OCI-LY1 (cell line): ENCODE results near the gene DPP9.

Experiments used
- H2AFZ ChIP-seq: fragments of 200-600 bp; sonication (generic), shearing (Covaris generic); 2 replicates; pipeline ENCODE4 v1.6.0; 2014; ENCODE audit warnings: antibody characterized with exemption, mild to moderate bottlenecking, low read length
- H3F3A ChIP-seq: fragments of 200-600 bp; sonication (generic), shearing (Covaris generic); 2 replicates; pipeline ENCODE4 v1.6.0; 2014; ENCODE audit warnings: mild to moderate bottlenecking, antibody characterized with exemption, low read length, moderate library complexity; ENCODE audit not compliant: insufficient read depth
- H3K27ac ChIP-seq: fragments of 200-600 bp; sonication (generic); 2 replicates; pipeline ENCODE4 v1.5.1; 2014; ENCODE audit warnings: low read length, mixed run types, mild to moderate bottlenecking, low read depth; ENCODE audit not compliant: poor library complexity, severe bottlenecking
- H3K27me3 ChIP-seq: fragments of 200-600 bp; sonication (generic); 2 replicates; pipeline ENCODE4 v1.6.0; 2014; ENCODE audit warnings: antibody characterized with exemption, mild to moderate bottlenecking, low read length, moderate library complexity; ENCODE audit not compliant: insufficient read depth
- H3K36me3 ChIP-seq: fragments of 200-600 bp; sonication (generic); 2 replicates; pipeline ENCODE4 v1.6.1; 2014; ENCODE audit warnings: mild to moderate bottlenecking, antibody characterized with exemption, low read length, moderate library complexity, mixed read lengths; ENCODE audit not compliant: insufficient read depth
- H3K4me1 ChIP-seq: fragments of 200-600 bp; sonication (generic); 2 replicates; pipeline ENCODE4 v1.5.1; 2014; ENCODE audit warnings: mild to moderate bottlenecking, low read length, moderate library complexity; ENCODE audit not compliant: insufficient read depth, severe bottlenecking
- H3K4me2 ChIP-seq: fragments of 200-600 bp; sonication (generic), shearing (Covaris generic); 2 replicates; pipeline ENCODE4 v1.6.1; 2014; ENCODE audit warnings: low read length
- H3K4me3 ChIP-seq: fragments of 200-600 bp; sonication (generic); 2 replicates; pipeline ENCODE4 v1.5.1; 2014; ENCODE audit warnings: low read length, low read depth, mild to moderate bottlenecking, mixed read lengths; ENCODE audit not compliant: poor library complexity, severe bottlenecking
- H3K79me2 ChIP-seq: fragments of 200-600 bp; shearing (Covaris generic); 2 replicates; pipeline ENCODE4 v1.6.1; 2016; ENCODE audit warnings: mixed run types, low read length, mixed read lengths; ENCODE audit not compliant: insufficient read depth
- H3K9ac ChIP-seq: fragments of 200-600 bp; sonication (generic), shearing (Covaris generic); 2 replicates; pipeline ENCODE4 v1.6.1; 2014; ENCODE audit warnings: mild to moderate bottlenecking, low read length, mixed read lengths
- H3K9me2 ChIP-seq: fragments of 200-600 bp; sonication (generic), shearing (Covaris generic); 2 replicates; pipeline ENCODE4 v1.6.1; 2014; ENCODE audit warnings: low read depth, mild to moderate bottlenecking, low read length, mixed read lengths
- H3K9me3 ChIP-seq: fragments of 200-600 bp; shearing (Covaris generic); 2 replicates; pipeline ENCODE4 v1.6.1; 2014; ENCODE audit warnings: low read length, mixed read lengths
- H4K20me1 ChIP-seq: fragments of 200-600 bp; sonication (generic), shearing (Covaris generic); 2 replicates; pipeline ENCODE4 v1.6.0; 2016; ENCODE audit warnings: mild to moderate bottlenecking, low read length; ENCODE audit not compliant: insufficient read depth
- EZH2 ChIP-seq: fragments of 200-600 bp; sonication (generic), shearing (Covaris generic); IDR thresholded peaks from 2 replicates; pipeline ENCODE4 v1.8.0; 2017; ENCODE audit warnings: borderline replicate concordance, mixed run types, mild to moderate bottlenecking, antibody characterized with exemption, low read length, moderate library complexity, mixed read lengths
- TF ChIP-seq, protein P1 (sequence below): fragments of 200-600 bp; sonication (generic), shearing (Covaris generic); IDR thresholded peaks from 2 replicates; pipeline ENCODE4 v1.5.1; 2017; ENCODE audit warnings: mild to moderate bottlenecking, antibody characterized with exemption, low read length, moderate library complexity, mixed read lengths

DPP9 gene

DNA sequence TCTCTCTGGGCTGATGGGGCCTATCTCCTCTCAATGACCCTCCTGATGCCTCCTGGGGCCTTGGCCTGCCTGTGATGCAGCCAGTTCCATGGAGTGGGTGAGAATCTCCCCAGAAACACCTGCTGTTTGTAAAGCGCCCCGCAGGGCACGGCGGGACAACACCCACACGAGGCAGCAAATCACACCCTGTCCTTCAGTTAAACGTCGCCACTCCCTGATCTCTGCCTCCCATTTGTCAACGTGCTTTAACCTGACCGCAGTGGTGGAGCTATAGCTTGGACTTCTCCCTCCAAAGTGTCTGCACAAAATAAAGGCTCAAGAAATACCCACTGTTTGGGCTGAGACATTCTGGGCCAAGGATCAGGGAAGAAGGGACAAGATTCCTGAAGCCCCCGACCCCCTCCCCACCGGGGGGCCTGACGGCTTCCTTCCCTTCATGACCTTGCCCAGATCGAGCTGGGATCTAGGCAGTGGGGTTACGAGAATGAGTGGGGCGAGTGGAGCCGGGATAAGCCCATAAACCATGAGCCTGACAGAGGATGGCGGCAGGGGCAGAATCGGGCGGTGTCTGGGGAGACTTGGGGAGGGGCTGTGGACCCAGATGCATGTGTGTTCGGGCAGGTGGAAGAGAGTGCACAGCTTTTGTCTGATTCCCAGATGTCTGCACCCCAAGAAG lies 61.5 kb downstream of the DPP9 start:
- no peaks in the 10 kb centered on the region for H3K79me2 ChIP-seq
- H3K36me3 ChIP-seq = peaks cover 58% of the 10 kb centered on the region
- H4K20me1 ChIP-seq = no peaks in the 10 kb centered on the region
- H3K4me1 ChIP-seq = no peaks in the 10 kb centered on the region
- H3K27me3 ChIP-seq = no peaks in the 10 kb centered on the region
- no peaks in the 10 kb centered on the region for H3F3A ChIP-seq
- no peaks in the 10 kb centered on the region for H3K9me3 ChIP-seq
- no peak overlapping the region for H3K4me3 ChIP-seq
- no peaks in the 10 kb centered on the region for H3K9me2 ChIP-seq
- no peak overlapping the region for H2AFZ ChIP-seq
- TF ChIP-seq, protein P1, sequence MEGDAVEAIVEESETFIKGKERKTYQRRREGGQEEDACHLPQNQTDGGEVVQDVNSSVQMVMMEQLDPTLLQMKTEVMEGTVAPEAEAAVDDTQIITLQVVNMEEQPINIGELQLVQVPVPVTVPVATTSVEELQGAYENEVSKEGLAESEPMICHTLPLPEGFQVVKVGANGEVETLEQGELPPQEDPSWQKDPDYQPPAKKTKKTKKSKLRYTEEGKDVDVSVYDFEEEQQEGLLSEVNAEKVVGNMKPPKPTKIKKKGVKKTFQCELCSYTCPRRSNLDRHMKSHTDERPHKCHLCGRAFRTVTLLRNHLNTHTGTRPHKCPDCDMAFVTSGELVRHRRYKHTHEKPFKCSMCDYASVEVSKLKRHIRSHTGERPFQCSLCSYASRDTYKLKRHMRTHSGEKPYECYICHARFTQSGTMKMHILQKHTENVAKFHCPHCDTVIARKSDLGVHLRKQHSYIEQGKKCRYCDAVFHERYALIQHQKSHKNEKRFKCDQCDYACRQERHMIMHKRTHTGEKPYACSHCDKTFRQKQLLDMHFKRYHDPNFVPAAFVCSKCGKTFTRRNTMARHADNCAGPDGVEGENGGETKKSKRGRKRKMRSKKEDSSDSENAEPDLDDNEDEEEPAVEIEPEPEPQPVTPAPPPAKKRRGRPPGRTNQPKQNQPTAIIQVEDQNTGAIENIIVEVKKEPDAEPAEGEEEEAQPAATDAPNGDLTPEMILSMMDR = no peak
- no peak for TF ChIP-seq EZH2
- H3K27ac ChIP-seq = no peak overlapping the region
- no peak overlapping the region for H3K4me2 ChIP-seq
- H3K9ac ChIP-seq = no peak overlapping the region

DNA sequence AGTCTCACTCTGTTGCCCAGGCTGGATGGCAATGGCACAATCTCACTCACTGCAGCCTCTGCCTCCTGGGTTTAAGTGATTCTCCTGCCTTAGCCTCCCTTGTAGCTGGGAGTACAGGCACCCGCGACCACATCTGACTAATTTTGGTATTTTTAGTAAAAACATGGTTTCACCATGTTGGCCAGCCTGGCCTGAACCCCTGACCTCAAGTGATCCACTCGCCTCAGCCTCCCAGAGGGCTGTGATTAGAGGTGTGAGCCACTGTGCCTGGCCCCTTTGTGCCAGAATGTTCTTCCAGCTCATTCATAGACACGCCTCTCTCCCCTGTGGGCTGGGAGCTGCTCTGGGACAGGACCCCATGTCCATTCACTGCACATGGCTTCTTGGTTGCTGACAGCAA lies 62.6 kb downstream of the DPP9 start:
- H3F3A ChIP-seq = no peaks in the 10 kb centered on the region
- peaks cover 52% of the 10 kb centered on the region for H3K36me3 ChIP-seq
- H3K4me3 ChIP-seq = no peak overlapping the region
- no peaks in the 10 kb centered on the region for H3K9me3 ChIP-seq
- no peaks in the 10 kb centered on the region for H3K79me2 ChIP-seq
- H2AFZ ChIP-seq = no peak overlapping the region
- H3K27ac ChIP-seq = no peak overlapping the region
- no peaks in the 10 kb centered on the region for H4K20me1 ChIP-seq
- TF ChIP-seq, protein P1 = no peak
- TF ChIP-seq EZH2 = no peak
- H3K4me1 ChIP-seq = no peaks in the 10 kb centered on the region
- H3K9me2 ChIP-seq = no peaks in the 10 kb centered on the region
- no peak overlapping the region for H3K4me2 ChIP-seq
- H3K27me3 ChIP-seq = no peaks in the 10 kb centered on the region
- H3K9ac ChIP-seq = no peak overlapping the region

DNA sequence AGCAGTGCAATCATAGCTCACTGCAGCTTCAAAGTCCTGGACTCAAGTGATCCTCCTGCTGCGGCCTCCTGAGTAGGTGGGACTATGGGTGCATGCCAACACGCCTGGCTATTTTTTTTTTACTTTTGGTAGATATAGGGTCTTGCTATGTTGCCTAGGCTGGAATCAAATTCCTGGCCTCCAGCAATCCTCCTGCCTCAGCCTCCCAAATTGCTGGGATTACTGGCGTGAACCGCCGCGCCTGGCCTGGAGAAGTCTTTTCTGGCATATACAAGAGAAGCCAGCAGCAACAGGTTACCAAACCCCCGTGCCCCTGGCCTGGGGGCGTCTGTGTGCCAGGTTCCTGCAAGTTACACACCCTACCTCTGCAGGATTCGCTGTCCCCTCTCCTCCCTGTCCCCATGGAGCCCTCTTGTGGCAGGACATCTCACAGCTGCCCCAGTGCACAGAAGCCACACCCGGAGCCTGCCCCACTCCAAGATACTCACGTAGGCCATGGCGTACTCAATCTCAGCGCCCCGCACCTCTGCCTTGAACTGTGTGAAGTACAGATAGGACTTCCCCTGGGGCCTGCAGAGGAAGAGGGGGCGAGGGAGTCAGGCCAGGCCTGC lies 63.4 kb downstream of the DPP9 start:
- Histone ChIP-seq H3K9me3 (no peaks in the 10 kb centered on the region), H3K9ac (no peak overlapping the region), H3K27ac (no peak overlapping the region), H3K4me1 (no peaks in the 10 kb centered on the region), H4K20me1 (no peaks in the 10 kb centered on the region), H3K9me2 (no peaks in the 10 kb centered on the region), H3K4me3 (no peak overlapping the region), H3K4me2 (no peak overlapping the region), H3K36me3 (peaks cover 50% of the 10 kb centered on the region), H2AFZ (no peak overlapping the region), H3F3A (no peaks in the 10 kb centered on the region), H3K79me2 (no peaks in the 10 kb centered on the region), H3K27me3 (no peaks in the 10 kb centered on the region)
- TF ChIP-seq, protein P1 = peak; percentile 37; the same call in 1 of the 2 replicates
- TF ChIP-seq EZH2 = no peak
